Left cardiac atrium (tissue), 4 donors: Measurements from ENCODE around the gene TNPO1. TPM values are rescaled to one million over a fixed set of nuclear protein-coding genes. Genes with fewer than 3 reads are reported as not detected.

Experiments
- ATAC-seq, 2 donors: fragments of 200-7000 bp; cut with Tn5 transposase; one replicate each; pipeline ENCODE4 v1.9.1; 2020; ENCODE audit warnings: mild to moderate bottlenecking in 2 of 2, moderate library complexity in 2 of 2
- DNase-seq: peaks from one replicate; pipeline ENCODE4 v3.0.0-alpha.2; 2020
- intact Hi-C, 2 donors: fragments of 100-400 bp; cut with DNase I; formaldehyde crosslinking; loops; one replicate each; pipeline versions ENCODE4 v1.14.1 to v1.15.1; 2022 to 2023
- microRNA-seq, 2 donors: library from miRNA; unstranded; fragments of <30 nt; microRNA quantifications; one replicate each; pipeline ENCODE4 v1.2.0, GENCODE V29; 2020
- total RNA-seq, 2 donors: library from RNA; stranded (reverse); fragmentation: NEBNext Ultra II Directional; extraction: Animal tissue kit (Norgen Biotek cat#: 25700); gene quantifications; one replicate each; pipeline ENCODE4 v1.2.1, GENCODE V29; 2021
- donor health status: DM: no; HTN: yes; CAD: no.
- donor health status: DM: no; HTN: yes; CAD: no; lungs with severe emphysema.
- donor health status: DM: yes; HTN: yes; CAD: no.
- donor health status: Dilated cardiomyopathy.

TNPO1 gene
- total RNA-seq, 2 donors from 2014 or later = 64.2 to 71.5 TPM

DNA sequence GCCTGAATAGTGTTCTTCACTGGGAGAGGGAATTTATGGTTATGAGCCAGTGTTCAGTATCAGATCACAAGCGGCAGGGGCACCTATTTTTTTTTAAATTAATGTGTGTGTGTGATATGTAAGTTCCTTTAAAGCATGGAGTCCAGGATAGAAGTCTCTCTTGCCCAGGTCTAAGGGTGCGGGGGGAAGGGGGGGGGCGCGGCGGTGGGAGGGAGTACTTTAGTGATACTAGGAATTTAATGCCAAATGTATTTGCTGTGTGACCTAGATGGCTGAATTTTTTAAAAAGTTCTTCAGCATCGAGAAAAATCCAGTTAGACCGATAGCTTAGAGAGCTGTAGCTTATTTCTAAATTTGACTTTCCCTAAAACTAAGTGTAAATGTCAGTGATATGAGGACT lies 137.9 kb downstream of the TNPO1 start:
- DNase-seq = no peak
- intact Hi-C loops = no loop called here
- ATAC-seq = no peak

DNA sequence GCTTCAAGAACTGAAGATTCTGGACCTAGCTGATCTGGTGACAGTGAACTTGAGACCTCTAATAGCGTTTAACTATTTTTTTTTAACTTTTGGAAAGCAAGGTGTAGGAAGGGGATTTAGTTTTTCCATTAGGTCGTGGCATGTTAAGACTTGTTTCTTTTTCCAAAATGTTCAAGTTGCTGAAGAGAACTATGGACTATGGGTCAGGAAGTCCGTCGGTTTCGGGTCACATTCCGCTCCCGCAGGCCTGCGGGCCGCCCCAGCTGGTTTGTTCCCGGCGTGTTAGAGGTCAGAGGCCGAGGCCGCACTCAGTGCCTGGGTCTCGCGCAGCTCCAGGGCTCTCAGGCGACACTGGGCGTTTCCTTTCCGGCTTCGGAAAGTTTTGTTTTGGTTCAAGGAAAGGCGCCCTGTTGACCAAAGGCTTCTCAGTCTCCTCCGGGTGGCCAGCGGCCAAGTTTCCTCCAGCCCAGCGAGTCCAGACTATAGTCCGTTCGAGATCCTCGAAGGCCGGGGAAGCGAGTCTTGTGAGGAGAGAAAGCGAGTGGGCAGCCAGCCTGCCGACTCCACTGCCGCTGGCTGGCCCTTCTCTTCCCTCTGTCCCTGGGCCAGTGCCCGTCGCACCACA lies 138.8 kb downstream of the TNPO1 start:
- intact Hi-C loops = no loop called here
- DNase-seq = peak; percentile 91
- peak; percentile 58 to 76 for ATAC-seq

- intact Hi-C loops = no loop called here
- ATAC-seq = peak; percentile 96 to 98
- peak; percentile 100 for DNase-seq
These were observed 139.4 kb downstream of the TNPO1 start, which contains the start of gene FCHO2 for GRCh38 chr5:72955768-72956323. TSS of gene FCHO2 (plus strand) at chr5:72956041. CDS start at chr5:72956097, 56 bp downstream.

- DNase-seq (peak; percentile 60), ATAC-seq (peak; percentile 64 to 68)
- intact Hi-C loops = no loop called here
These were observed 140.1 kb downstream of the TNPO1 start for GRCh38 chr5:72956324-72957140.

DNA sequence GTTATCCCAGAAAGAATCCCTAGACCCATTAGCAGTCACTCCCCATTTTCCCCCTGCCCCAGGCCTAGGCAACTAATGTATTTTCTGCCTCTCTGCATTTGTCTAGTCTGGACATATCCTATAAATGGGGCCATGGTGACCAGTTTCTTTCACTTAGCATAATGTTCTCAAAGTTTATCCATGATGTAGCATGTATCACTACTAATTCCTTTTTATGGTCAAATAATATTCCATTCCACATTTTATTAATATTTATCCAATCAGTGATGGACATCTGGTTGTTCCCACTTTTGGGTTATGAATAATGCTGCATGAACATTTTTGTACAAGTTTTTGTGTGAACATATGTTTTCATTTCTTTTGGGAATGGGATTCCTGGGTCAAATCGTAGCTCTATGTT lies 140.9 kb downstream of the TNPO1 start:
- DNase-seq (no peak), ATAC-seq (no peak)
- intact Hi-C loops = no loop called here

GRCh38 chr5:72959257-72959656 lies 142.8 kb downstream of the TNPO1 start:
- no peak for DNase-seq
- intact Hi-C loops = no loop called here
- ATAC-seq = no peak

Small RNA genes lying within 50 kb of the gene (microRNA-seq; reads per million reads assigned to microRNA genes)
- gene MIR4804 = 0 to 0.60 reads per million in 2 donors

Other genes starting within 250 kb of the TNPO1 start
- 10 to 100 TPM; 19.2 to 25.6 TPM for gene FCHO2, start 139.4 kb downstream of the TNPO1 start, total RNA-seq